Nephron progenitor cell (in vitro differentiated cells): ENCODE results near the gene TNNI3.

Experiments
- DNase-seq: peaks from one replicate; pipeline ENCODE4 v3.0.0; 2021
- H3K27ac Mint-ChIP-seq: 2 replicates; pipeline ENCODE4 v1.8.0; 2021; ENCODE audit warnings: mild to moderate bottlenecking, moderate library complexity, mixed read lengths
- H3K27me3 Mint-ChIP-seq: 2 replicates; pipeline ENCODE4 v1.8.0; 2021; ENCODE audit warnings: mild to moderate bottlenecking, low read depth, mixed read lengths; ENCODE audit not compliant: poor library complexity
- H3K36me3 Mint-ChIP-seq: 2 replicates; pipeline ENCODE4 v1.8.0; 2021; ENCODE audit warnings: low read depth, mixed read lengths
- H3K4me1 Mint-ChIP-seq: 2 replicates; pipeline ENCODE4 v1.8.0; 2021; ENCODE audit warnings: mixed read lengths
- H3K4me3 Mint-ChIP-seq: 2 replicates; pipeline ENCODE4 v1.8.0; 2021; ENCODE audit warnings: mild to moderate bottlenecking, moderate library complexity, mixed read lengths
- H3K9me3 Mint-ChIP-seq: 2 replicates; pipeline ENCODE4 v1.8.0; 2021; ENCODE audit warnings: mild to moderate bottlenecking, moderate library complexity, mixed read lengths
- CTCF ChIP-seq: fragments of 200-600 bp; sonication (generic); IDR thresholded peaks from 2 replicates; pipeline ENCODE4 v1.5.0; 2021; ENCODE audit warnings: antibody characterized with exemption

The TNNI3 gene

GRCh38 chr19:55181740-55182139 lies 24.2 kb upstream of the TNNI3 start:
- Mint-ChIP-seq H3K27ac (no peak overlapping the region), H3K36me3 (no peaks in the 10 kb centered on the region), H3K4me1 (peaks cover 5% of the 10 kb centered on the region), H3K27me3 (peaks cover 98% of the 10 kb centered on the region), H3K9me3 (no peaks in the 10 kb centered on the region), H3K4me3 (no peak overlapping the region)
- DNase-seq, result no peak
- no peak for TF ChIP-seq CTCF

GRCh38 chr19:55179606-55180484 lies 22.3 kb upstream of the TNNI3 start, which contains the start of gene SYT5:
SYT5 (minus strand) TSS chr19:55180289; CDS start chr19:55179041, 1,248 bp downstream.
- Mint-ChIP-seq H3K27ac (no peak within 1 kb of the TSS), H3K9me3 (peaks cover 4% of the 10 kb centered on the region), H3K27me3 (peaks cover 100% of the 10 kb centered on the region), H3K4me1 (peaks cover 5% of the 10 kb centered on the region), H3K4me3 (peak within 1 kb of the TSS; percentile 77), H3K36me3 (no peaks in the 10 kb centered on the region)
- TF ChIP-seq CTCF, result no peak
- DNase-seq, result peak; percentile 88

- peak overlapping the region; percentile 77 for H3K4me3 Mint-ChIP-seq
- H3K27ac Mint-ChIP-seq, result no peak overlapping the region
- no peaks in the 10 kb centered on the region for H3K36me3 Mint-ChIP-seq
- peaks cover 10% of the 10 kb centered on the region for H3K9me3 Mint-ChIP-seq
- H3K27me3 Mint-ChIP-seq, result peaks cover 100% of the 10 kb centered on the region
- DNase-seq, result peak; percentile 92
- TF ChIP-seq CTCF, result no peak
- H3K4me1 Mint-ChIP-seq, result peaks cover 5% of the 10 kb centered on the region
Measured at GRCh38 chr19:55178781-55179599, 21.5 kb upstream of the TNNI3 start.

GRCh38 chr19:55176076-55176475 lies 18.5 kb upstream of the TNNI3 start:
- TF ChIP-seq CTCF, result no peak
- Mint-ChIP-seq H3K4me1 (peaks cover 16% of the 10 kb centered on the region), H3K4me3 (no peak overlapping the region), H3K9me3 (peaks cover 15% of the 10 kb centered on the region), H3K36me3 (no peaks in the 10 kb centered on the region), H3K27ac (no peak overlapping the region), H3K27me3 (peaks cover 100% of the 10 kb centered on the region)
- DNase-seq, result no peak

- no peak for DNase-seq
- Mint-ChIP-seq H3K27ac (peak overlapping the region; percentile 24), H3K9me3 (peaks cover 15% of the 10 kb centered on the region), H3K4me3 (no peak overlapping the region), H3K36me3 (no peaks in the 10 kb centered on the region), H3K27me3 (peaks cover 100% of the 10 kb centered on the region), H3K4me1 (peaks cover 16% of the 10 kb centered on the region)
- no peak for TF ChIP-seq CTCF
Measured at GRCh38 chr19:55175117-55175867, 17.8 kb upstream of the TNNI3 start.
